Trophoblast cell (in vitro differentiated cells and primary cell): Measurements from ENCODE around the gene S100PBP.
"Not testable (repeated sequence)": the region's sequence is repeated elsewhere in the genome, so short reads cannot be mapped to it uniquely, and the experiment has no call there.

Experiments used
- DNase-seq, 2 donors: peaks; one replicate each; pipeline ENCODE4 v3.0.0-alpha.2; 2016
- H2AFZ ChIP-seq: 2 replicates; pipeline ENCODE4 v1.6.1; 2013; ENCODE audit warnings: low read length, moderate library complexity, mild to moderate bottlenecking; ENCODE audit not compliant: insufficient read depth, poor library complexity
- H2AK5ac ChIP-seq: 2 replicates; pipeline ENCODE4 v1.6.1; 2013; ENCODE audit warnings: mild to moderate bottlenecking, low read length
- H2BK120ac ChIP-seq: 2 replicates; pipeline ENCODE4 v1.6.1; 2013; ENCODE audit warnings: low read length, mild to moderate bottlenecking, moderate library complexity; ENCODE audit not compliant: insufficient read depth, poor library complexity
- H2BK12ac ChIP-seq: 2 replicates; pipeline ENCODE4 v1.6.1; 2013; ENCODE audit warnings: mild to moderate bottlenecking, low read length, moderate library complexity
- H2BK5ac ChIP-seq: 2 replicates; pipeline ENCODE4 v1.6.1; 2013; ENCODE audit warnings: low read length, low read depth, moderate library complexity, mild to moderate bottlenecking; ENCODE audit not compliant: poor library complexity
- H3K14ac ChIP-seq: 2 replicates; pipeline ENCODE4 v1.6.1; 2013; ENCODE audit warnings: mild to moderate bottlenecking, low read length
- H3K18ac ChIP-seq: 2 replicates; pipeline ENCODE4 v1.6.1; 2013; ENCODE audit warnings: mild to moderate bottlenecking, low read length
- H3K23ac ChIP-seq: 2 replicates; pipeline ENCODE4 v1.6.1; 2013; ENCODE audit warnings: low read length
- H3K27ac ChIP-seq: 2 replicates; pipeline ENCODE4 v1.5.1; 2013; ENCODE audit warnings: low read depth, mild to moderate bottlenecking, inconsistent platforms, low read length, moderate library complexity
- H3K27me3 ChIP-seq: 2 replicates; pipeline ENCODE4 v1.6.1; 2013; ENCODE audit warnings: inconsistent platforms, mild to moderate bottlenecking, low read length, moderate library complexity; ENCODE audit not compliant: insufficient read depth
- H3K36me3 ChIP-seq, 2 experiments: 1 replicate in 1 of 2; 2 replicates in 1 of 2; pipeline ENCODE4 v1.6.1; 2013; ENCODE audit warnings: low read length in 2 of 2, mild to moderate bottlenecking in 2 of 2, moderate library complexity in 1 of 2; ENCODE audit not compliant: insufficient read depth in 2 of 2, control insufficient read depth in 1 of 2
- H3K4ac ChIP-seq: 2 replicates; pipeline ENCODE4 v1.6.1; 2013; ENCODE audit warnings: low read depth, mild to moderate bottlenecking, low read length, moderate library complexity
- H3K4me1 ChIP-seq, 2 experiments: 1 replicate in 1 of 2; 2 replicates in 1 of 2; pipeline ENCODE4 v1.6.1; 2013; ENCODE audit warnings: low read length in 2 of 2, mild to moderate bottlenecking in 2 of 2, moderate library complexity in 1 of 2; ENCODE audit not compliant: insufficient read depth in 2 of 2, control insufficient read depth in 1 of 2
- H3K4me2 ChIP-seq: 2 replicates; pipeline ENCODE4 v1.6.1; 2013; ENCODE audit warnings: inconsistent platforms, mild to moderate bottlenecking, low read length, moderate library complexity
- H3K4me3 ChIP-seq: 2 replicates; pipeline ENCODE4 v1.5.1; 2013; ENCODE audit warnings: mild to moderate bottlenecking, low read depth, low read length, inconsistent platforms
- H3K79me1 ChIP-seq: one replicate; pipeline ENCODE4 v1.6.1; 2013; ENCODE audit warnings: low read length
- H3K79me2 ChIP-seq: 2 replicates; pipeline ENCODE4 v1.6.1; 2013; ENCODE audit warnings: low read length, mild to moderate bottlenecking; ENCODE audit not compliant: control insufficient read depth, insufficient read depth, poor library complexity
- H3K9ac ChIP-seq: 2 replicates; pipeline ENCODE4 v1.6.1; 2013; ENCODE audit warnings: mild to moderate bottlenecking, low read length
- H3K9me3 ChIP-seq: 2 replicates; pipeline ENCODE4 v1.6.1; 2013; ENCODE audit warnings: low read depth, mild to moderate bottlenecking, control low read depth, inconsistent platforms, low read length; ENCODE audit not compliant: insufficient read depth
- H4K12ac ChIP-seq: 2 replicates; pipeline ENCODE4 v1.6.1; 2013; ENCODE audit warnings: low read depth, mild to moderate bottlenecking, low read length, moderate library complexity
- H4K8ac ChIP-seq: 2 replicates; pipeline ENCODE4 v1.6.1; 2013; ENCODE audit warnings: low read depth, mild to moderate bottlenecking, low read length, moderate library complexity
- H4K91ac ChIP-seq: one replicate; pipeline ENCODE4 v1.6.1; 2013; ENCODE audit warnings: low read depth, mild to moderate bottlenecking, low read length, moderate library complexity
- WGBS: extraction: QIAGEN DNeasy Blood & Tissue Kit; methylation state at CpG from one replicate; pipeline ENCODE4 v1.1.7; 2013; ENCODE audit warnings: missing lambda C conversion rate; ENCODE audit not compliant: insufficient read length, insufficient coverage; ENCODE audit errors: extremely low coverage; 5-methylcytosine and 5-hydroxymethylcytosine counted together

Gene S100PBP

DNA sequence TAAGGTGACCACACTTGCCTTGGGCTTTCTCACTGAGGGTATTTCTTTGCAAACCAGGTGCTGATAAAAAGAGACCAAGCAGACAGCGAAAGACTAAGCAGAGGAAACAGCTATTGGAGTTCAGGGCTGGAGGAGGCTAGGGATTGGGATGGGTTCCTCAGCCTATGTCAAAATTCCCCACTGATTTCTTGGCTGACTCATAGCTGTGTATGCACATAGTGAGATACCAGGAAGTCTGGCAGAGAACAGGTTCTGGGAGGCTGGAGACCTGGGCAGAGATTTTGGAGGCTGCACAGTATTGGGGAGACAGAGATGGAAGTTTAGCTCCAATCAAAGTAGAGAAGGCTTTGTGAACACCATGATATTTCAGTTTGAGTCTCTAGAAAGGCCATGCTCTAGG, 25.6 kb upstream of the S100PBP start:
- H4K8ac ChIP-seq = no peak overlapping the region
- no peak overlapping the region for H4K91ac ChIP-seq
- H3K27ac ChIP-seq = no peak overlapping the region
- H3K36me3 ChIP-seq = peaks cover 22 to 28% of the 10 kb centered on the region in 2 experiments
- no CpG with 5 or more reads among the region's 1 CpG for whole genome bisulfite sequencing
- H3K9ac ChIP-seq = no peak overlapping the region
- no peak overlapping the region for H3K14ac ChIP-seq
- no peak overlapping the region for H2AK5ac ChIP-seq
- peak; percentile 13 to 36 for DNase-seq
- no peaks in the 10 kb centered on the region for H3K27me3 ChIP-seq
- H3K79me1 ChIP-seq = no peaks in the 10 kb centered on the region
- H3K23ac ChIP-seq = no peak overlapping the region
- H4K12ac ChIP-seq = no peak overlapping the region
- H3K4ac ChIP-seq = no peak overlapping the region
- peaks cover 0 to 4% of the 10 kb centered on the region in 2 experiments for H3K4me1 ChIP-seq
- H3K18ac ChIP-seq = no peak overlapping the region
- no peak overlapping the region for H2BK120ac ChIP-seq
- no peaks in the 10 kb centered on the region for H3K79me2 ChIP-seq
- no peak overlapping the region for H2BK5ac ChIP-seq
- no peak overlapping the region for H2AFZ ChIP-seq
- H3K9me3 ChIP-seq = no peaks in the 10 kb centered on the region
- no peak overlapping the region for H3K4me2 ChIP-seq
- H2BK12ac ChIP-seq = no peak overlapping the region
- no peak overlapping the region for H3K4me3 ChIP-seq

DNA sequence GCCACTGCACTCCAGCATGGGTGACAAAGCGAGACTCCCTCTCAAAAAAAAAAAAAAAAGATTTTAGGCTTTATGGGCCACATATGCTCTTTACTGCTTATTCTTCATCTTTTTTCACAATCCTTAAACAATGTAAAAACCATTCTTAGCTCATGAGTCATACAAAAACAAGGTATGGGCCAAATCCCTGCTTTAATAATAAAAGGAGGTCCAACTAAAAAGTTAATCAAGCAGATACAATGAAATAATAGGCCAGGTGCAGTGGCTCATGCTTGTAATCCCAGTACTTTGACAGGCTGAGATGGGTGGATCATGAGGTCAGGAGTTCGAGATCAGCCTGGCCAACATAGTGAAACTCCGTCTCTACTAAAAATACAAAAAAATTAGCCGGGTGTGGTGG, 21.7 kb upstream of the S100PBP start:
- H3K36me3 ChIP-seq = peaks cover 25 to 30% of the 10 kb centered on the region in 2 experiments
- H3K23ac ChIP-seq, H3K9me3 ChIP-seq, H3K79me1 ChIP-seq, H3K79me2 ChIP-seq, H3K27ac ChIP-seq, H3K4me1 ChIP-seq, H2AFZ ChIP-seq, H4K12ac ChIP-seq, H4K91ac ChIP-seq, H3K4ac ChIP-seq, H3K27me3 ChIP-seq, H3K14ac ChIP-seq, H2BK5ac ChIP-seq, H4K8ac ChIP-seq, H2AK5ac ChIP-seq, H3K18ac ChIP-seq, H3K9ac ChIP-seq, H2BK120ac ChIP-seq, H3K4me2 ChIP-seq, H2BK12ac ChIP-seq, H3K4me3 ChIP-seq: not testable (repeated sequence)
- WGBS = no CpG with 5 or more reads among the region's 4 CpGs
- DNase-seq = peak in 1 of 2 donors; percentile 34

DNA sequence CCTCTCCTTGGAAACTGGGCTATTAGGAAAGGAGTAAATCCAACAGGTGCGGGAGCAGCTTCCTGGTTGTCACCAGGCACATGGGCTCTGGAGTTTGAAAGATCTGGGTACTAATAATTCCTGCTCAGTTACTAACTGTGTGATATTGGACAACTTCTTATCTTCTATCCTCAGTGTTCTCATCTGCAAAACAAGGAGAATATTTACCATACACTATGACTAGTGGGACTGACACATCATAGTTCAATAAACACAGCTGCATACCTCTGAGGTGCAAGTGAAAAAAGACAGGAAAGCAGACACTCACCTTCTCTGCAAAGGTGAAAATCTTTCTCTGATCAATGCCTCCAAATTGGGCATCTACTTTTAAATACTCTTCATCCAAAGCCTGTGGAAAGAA, 20.0 kb upstream of the S100PBP start:
- Histone ChIP-seq H2AFZ (no peak overlapping the region), H2BK12ac (no peak overlapping the region), H2BK5ac (no peak overlapping the region), H2AK5ac (no peak overlapping the region), H3K14ac (no peak overlapping the region), H3K4ac (no peak overlapping the region), H3K4me3 (no peak overlapping the region), H4K91ac (no peak overlapping the region), H3K23ac (no peak overlapping the region), H3K4me2 (no peak overlapping the region), H4K8ac (no peak overlapping the region), H2BK120ac (no peak overlapping the region), H3K9ac (no peak overlapping the region), H3K4me1 (no peaks in the 10 kb centered on the region), H3K36me3 (peaks cover 28% of the 10 kb centered on the region in 2 experiments), H3K27ac (no peak overlapping the region), H3K27me3 (no peaks in the 10 kb centered on the region), H3K79me2 (no peaks in the 10 kb centered on the region), H3K79me1 (peaks cover 2% of the 10 kb centered on the region), H4K12ac (no peak overlapping the region), H3K18ac (no peak overlapping the region), H3K9me3 (no peaks in the 10 kb centered on the region)
- WGBS = no CpG with 5 or more reads among the region's 1 CpG
- DNase-seq = no peak

DNA sequence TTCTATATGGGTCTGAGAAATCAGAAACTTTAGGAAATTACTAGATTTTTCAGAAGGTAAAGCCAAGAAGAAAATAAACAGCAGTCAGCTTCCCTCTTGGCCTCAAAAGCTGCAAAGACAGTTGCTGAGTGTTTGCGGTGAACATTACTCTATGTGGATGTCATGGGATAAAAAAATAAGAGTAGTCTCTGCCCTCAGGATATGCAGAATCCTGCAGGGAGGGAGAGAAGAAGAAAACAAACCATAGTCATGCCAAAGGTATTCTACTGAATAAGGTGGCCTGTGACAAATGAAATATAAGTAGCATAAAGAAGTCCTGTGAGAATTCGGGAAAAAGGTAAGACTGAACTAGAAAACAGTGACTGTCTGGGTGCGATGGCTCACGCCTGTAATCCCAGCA, 19.3 kb upstream of the S100PBP start:
- H3K9ac ChIP-seq = no peak overlapping the region
- no peak overlapping the region for H3K27ac ChIP-seq
- H3K4me2 ChIP-seq = no peak overlapping the region
- H3K14ac ChIP-seq = no peak overlapping the region
- H2AK5ac ChIP-seq = no peak overlapping the region
- no peak overlapping the region for H3K18ac ChIP-seq
- peaks cover 2% of the 10 kb centered on the region for H3K79me1 ChIP-seq
- peaks cover 27 to 28% of the 10 kb centered on the region in 2 experiments for H3K36me3 ChIP-seq
- no peak overlapping the region for H2BK5ac ChIP-seq
- no peak overlapping the region for H3K4me3 ChIP-seq
- H2BK12ac ChIP-seq = no peak overlapping the region
- H3K9me3 ChIP-seq = no peaks in the 10 kb centered on the region
- H3K4ac ChIP-seq = no peak overlapping the region
- no peaks in the 10 kb centered on the region for H3K79me2 ChIP-seq
- H4K12ac ChIP-seq = no peak overlapping the region
- no peak overlapping the region for H4K91ac ChIP-seq
- no peak overlapping the region for H4K8ac ChIP-seq
- H2AFZ ChIP-seq = no peak overlapping the region
- WGBS = no CpG with 5 or more reads among the region's 4 CpGs
- peak in 1 of 2 donors; percentile 41 for DNase-seq
- H2BK120ac ChIP-seq = no peak overlapping the region
- H3K27me3 ChIP-seq = no peaks in the 10 kb centered on the region
- H3K23ac ChIP-seq = no peak overlapping the region
- H3K4me1 ChIP-seq = no peaks in the 10 kb centered on the region
